Nephron (organoid): ENCODE measurements around the gene TEKT5.
"Not testable (repeated sequence)": the region's sequence is repeated elsewhere in the genome, so short reads cannot be mapped to it uniquely, and the experiment has no call there.

Experiments
- H3K27ac Mint-ChIP-seq, 3 experiments: 2 replicates each; pipeline ENCODE4 v1.8.0; 2020; ENCODE audit warnings: mixed read lengths in 3 of 3, mild to moderate bottlenecking in 2 of 3, moderate library complexity in 1 of 3
- H3K27me3 Mint-ChIP-seq: 2 replicates; pipeline ENCODE4 v1.8.0; 2021; ENCODE audit warnings: low read depth, mild to moderate bottlenecking, moderate library complexity, mixed read lengths
- H3K36me3 Mint-ChIP-seq: 2 replicates; pipeline ENCODE4 v1.8.0; 2020; ENCODE audit warnings: low read depth, mixed read lengths
- H3K4me1 Mint-ChIP-seq: 2 replicates; pipeline ENCODE4 v1.8.0; 2020; ENCODE audit warnings: mixed read lengths
- H3K4me3 Mint-ChIP-seq, 3 experiments: 2 replicates each; pipeline ENCODE4 v1.8.0; 2020; ENCODE audit warnings: mild to moderate bottlenecking in 3 of 3, mixed read lengths in 3 of 3, moderate library complexity in 2 of 3
- H3K9me3 Mint-ChIP-seq: 2 replicates; pipeline ENCODE4 v1.8.0; 2020; ENCODE audit warnings: mixed read lengths
- CTCF ChIP-seq, 3 experiments: fragments of 200-600 bp; sonication (generic); IDR thresholded peaks; one replicate each; pipeline ENCODE4 v1.5.0; 2021; ENCODE audit warnings: antibody characterized with exemption in 3 of 3; ENCODE audit not compliant: unreplicated experiment in 3 of 3

The TEKT5 gene

GRCh38 chr16:10638101-10638500, 56.6 kb downstream of the TEKT5 start:
- H3K36me3 Mint-ChIP-seq = no peaks in the 10 kb centered on the region
- H3K4me3 Mint-ChIP-seq = no peak overlapping the region
- no peaks in the 10 kb centered on the region for H3K9me3 Mint-ChIP-seq
- no peaks in the 10 kb centered on the region for H3K4me1 Mint-ChIP-seq
- H3K27ac Mint-ChIP-seq = no peak overlapping the region
- no peak for TF ChIP-seq CTCF (IDR thresholded peaks at IDR 0.05; ENCODE audit: unreplicated experiment in 3 of 3)
- peaks cover 14% of the 10 kb centered on the region for H3K27me3 Mint-ChIP-seq

GRCh38 chr16:10637337-10638037, 57.2 kb downstream of the TEKT5 start:
- Mint-ChIP-seq H3K27me3 (peaks cover 14% of the 10 kb centered on the region), H3K9me3 (no peaks in the 10 kb centered on the region), H3K4me1 (no peaks in the 10 kb centered on the region), H3K4me3 (no peak overlapping the region), H3K36me3 (no peaks in the 10 kb centered on the region), H3K27ac (no peak overlapping the region)
- TF ChIP-seq CTCF (IDR thresholded peaks at IDR 0.05; ENCODE audit: unreplicated experiment in 3 of 3) = no peak

- no peak for TF ChIP-seq CTCF (IDR thresholded peaks at IDR 0.05; ENCODE audit: unreplicated experiment in 3 of 3)
- H3K4me1 Mint-ChIP-seq = no peaks in the 10 kb centered on the region
- no peaks in the 10 kb centered on the region for H3K9me3 Mint-ChIP-seq
- H3K27ac Mint-ChIP-seq = no peak overlapping the region
- no peak overlapping the region for H3K4me3 Mint-ChIP-seq
- H3K36me3 Mint-ChIP-seq = no peaks in the 10 kb centered on the region
- H3K27me3 Mint-ChIP-seq = peaks cover 19% of the 10 kb centered on the region
Measured at GRCh38 chr16:10635365-10636021, 59.2 kb downstream of the TEKT5 start.

GRCh38 chr16:10633429-10633828, 61.3 kb downstream of the TEKT5 start:
- not testable (repeated sequence) for H3K4me1 Mint-ChIP-seq, H3K27ac Mint-ChIP-seq, H3K4me3 Mint-ChIP-seq, H3K9me3 Mint-ChIP-seq, H3K36me3 Mint-ChIP-seq
- H3K27me3 Mint-ChIP-seq = peaks cover 17% of the 10 kb centered on the region

GRCh38 chr16:10631886-10632285, 62.8 kb downstream of the TEKT5 start:
- no peaks in the 10 kb centered on the region for H3K4me1 Mint-ChIP-seq
- TF ChIP-seq CTCF (IDR thresholded peaks at IDR 0.05; ENCODE audit: unreplicated experiment in 3 of 3) = no peak
- no peak overlapping the region for H3K27ac Mint-ChIP-seq
- H3K4me3 Mint-ChIP-seq = no peak overlapping the region
- no peaks in the 10 kb centered on the region for H3K36me3 Mint-ChIP-seq
- H3K27me3 Mint-ChIP-seq = peaks cover 9% of the 10 kb centered on the region
- no peaks in the 10 kb centered on the region for H3K9me3 Mint-ChIP-seq

GRCh38 chr16:10629592-10629963, 65.2 kb downstream of the TEKT5 start:
- no peak overlapping the region for H3K4me3 Mint-ChIP-seq
- no peaks in the 10 kb centered on the region for H3K4me1 Mint-ChIP-seq
- H3K27me3 Mint-ChIP-seq = peaks cover 15% of the 10 kb centered on the region
- H3K9me3 Mint-ChIP-seq = no peaks in the 10 kb centered on the region
- no peaks in the 10 kb centered on the region for H3K36me3 Mint-ChIP-seq
- no peak for TF ChIP-seq CTCF (IDR thresholded peaks at IDR 0.05; ENCODE audit: unreplicated experiment in 3 of 3)
- no peak overlapping the region for H3K27ac Mint-ChIP-seq
